ENCODE data around the gene COMT.

Gene COMT

DNA sequence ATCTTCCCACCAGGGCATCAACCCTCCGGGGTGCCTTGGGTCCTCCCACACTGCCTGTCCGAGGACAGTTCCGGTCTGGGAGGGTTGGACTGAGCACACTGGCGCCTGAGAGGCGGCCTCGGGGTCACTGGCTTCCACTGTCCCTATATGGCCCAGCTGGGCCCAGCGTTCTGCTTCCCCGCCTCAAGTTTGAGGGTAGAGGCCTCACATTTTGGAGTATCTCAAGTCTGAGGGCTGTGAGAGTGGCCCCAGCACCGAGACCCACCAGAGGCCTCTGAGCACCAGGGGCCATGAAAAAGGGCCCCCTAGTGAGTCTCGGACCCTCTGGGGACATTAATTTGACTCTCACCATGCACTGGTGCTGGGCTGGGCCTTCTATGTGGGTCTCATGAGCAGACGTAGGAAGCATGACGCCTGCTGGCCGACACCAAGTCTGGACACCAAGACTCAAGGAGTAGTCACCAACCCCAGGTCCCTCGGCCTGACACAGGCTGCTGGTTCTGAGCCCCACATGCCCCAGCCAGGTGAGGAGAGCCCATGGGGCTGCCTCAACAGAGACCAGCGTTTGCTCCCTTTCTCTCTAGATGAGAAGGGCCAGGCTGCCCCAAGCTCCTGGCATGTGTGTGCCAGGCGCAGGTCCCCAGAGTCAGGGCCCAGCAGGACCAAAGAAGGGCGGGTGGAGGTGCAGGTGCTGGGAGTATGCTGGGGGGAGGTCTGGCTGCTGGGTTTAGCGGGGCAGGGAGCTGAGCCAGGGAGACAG is 47.6 kb downstream of the COMT start:
- no peak overlapping the region for H3K9ac ChIP-seq (ENCODE audit: low read depth, low read length)
- no peaks in the 10 kb centered on the region for H3K36me3 ChIP-seq (ENCODE audit: insufficient read depth, low read length)
- H3K9me3 ChIP-seq (ENCODE audit: control insufficient read depth, insufficient read depth, low read length) = no peaks in the 10 kb centered on the region
- H3K4me1 ChIP-seq (ENCODE audit: insufficient read depth, low read length) = peaks cover 15% of the 10 kb centered on the region; the same call in 1 of the 2 replicates

DNA sequence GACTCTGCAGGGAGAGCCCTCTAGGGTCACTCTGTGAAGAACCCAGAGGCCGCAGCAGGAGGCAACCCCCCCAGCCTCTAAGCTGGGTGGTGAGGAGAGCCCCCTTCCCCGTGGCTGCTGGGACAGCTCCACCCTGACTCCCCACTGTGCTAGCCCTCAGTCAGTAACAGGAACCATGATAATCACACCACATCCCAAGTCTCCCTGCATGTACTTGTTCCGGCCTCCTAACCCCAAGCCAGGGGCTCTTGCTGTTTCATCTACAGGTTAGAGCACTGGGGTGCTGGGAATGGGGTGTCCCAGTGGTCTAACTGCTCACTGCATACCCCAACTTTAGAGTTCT is 48.1 kb downstream of the COMT start:
- Histone ChIP-seq H3K9me3 (ENCODE audit: control insufficient read depth, insufficient read depth, low read length) (no peaks in the 10 kb centered on the region), H3K36me3 (ENCODE audit: insufficient read depth, low read length) (no peaks in the 10 kb centered on the region), H3K9ac (ENCODE audit: low read depth, low read length) (no peak overlapping the region), H3K4me1 (ENCODE audit: insufficient read depth, low read length) (peaks cover 10% of the 10 kb centered on the region; the same call in 1 of the 2 replicates)

DNA sequence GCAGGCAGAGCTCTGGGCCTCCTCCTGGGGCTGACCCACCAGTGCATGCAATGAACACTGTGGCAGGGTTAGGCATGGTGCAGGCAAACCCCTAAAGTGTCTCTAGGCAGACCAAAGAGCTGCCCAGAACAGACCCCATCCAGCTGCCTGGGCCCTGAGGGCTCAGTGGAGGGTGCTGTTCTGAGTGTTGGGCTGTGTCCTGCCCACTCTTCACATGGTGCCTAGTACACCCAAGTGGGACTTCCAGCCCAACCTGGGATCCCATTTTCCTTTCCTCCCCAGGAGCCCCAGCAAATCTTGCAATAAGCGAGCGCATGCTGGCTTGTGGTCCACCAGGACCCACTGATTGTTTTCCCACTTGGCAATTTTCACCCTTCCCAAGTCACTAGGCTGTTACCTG is 48.6 kb downstream of the COMT start:
- H3K9ac ChIP-seq (ENCODE audit: low read depth, low read length) = no peak overlapping the region
- no peaks in the 10 kb centered on the region for H3K36me3 ChIP-seq (ENCODE audit: insufficient read depth, low read length)
- H3K9me3 ChIP-seq (ENCODE audit: control insufficient read depth, insufficient read depth, low read length) = no peaks in the 10 kb centered on the region
- peaks cover 7% of the 10 kb centered on the region; the same call in 1 of the 2 replicates for H3K4me1 ChIP-seq (ENCODE audit: insufficient read depth, low read length)

DNA sequence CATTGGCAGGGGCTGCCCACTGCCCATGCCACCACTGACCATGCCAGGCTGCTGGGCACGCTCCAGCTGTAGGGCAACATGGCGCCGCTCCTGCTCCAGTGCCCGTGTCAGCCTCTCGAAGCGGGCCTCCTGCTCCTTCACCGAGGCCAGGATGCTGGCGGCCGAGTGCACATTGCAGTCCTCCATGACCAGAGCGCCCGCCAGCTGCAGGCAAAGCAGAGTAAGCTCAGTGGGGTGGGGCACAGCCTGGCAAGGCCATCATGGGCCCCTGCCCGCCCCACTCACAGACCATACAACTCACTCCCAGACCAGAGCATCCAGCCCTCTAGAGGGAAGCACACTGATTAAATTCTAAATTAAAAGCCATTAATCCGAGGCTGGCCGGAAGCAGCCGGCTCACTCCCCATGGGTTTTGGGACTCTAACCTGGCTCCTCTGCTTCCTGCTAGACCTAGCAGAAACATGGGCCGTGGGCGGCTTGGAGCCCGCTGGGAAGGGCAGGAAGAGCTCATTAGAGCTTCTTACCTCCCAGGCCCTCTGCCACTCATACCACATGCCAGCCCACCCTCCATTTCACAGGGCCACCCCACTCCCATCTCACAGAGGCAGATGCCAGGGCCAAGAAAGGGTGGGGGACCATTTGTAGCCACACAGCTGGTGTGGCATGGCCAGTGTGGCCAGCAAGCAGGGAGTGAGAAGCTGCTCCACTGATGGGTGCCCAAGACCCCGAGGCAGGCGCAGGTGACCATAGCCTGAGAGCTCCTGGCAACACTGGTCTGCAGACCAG is 49.2 kb downstream of the COMT start:
- no peak overlapping the region for H3K9ac ChIP-seq (ENCODE audit: low read depth, low read length)
- no peaks in the 10 kb centered on the region for H3K36me3 ChIP-seq (ENCODE audit: insufficient read depth, low read length)
- peaks cover 4% of the 10 kb centered on the region; the same call in 1 of the 2 replicates for H3K4me1 ChIP-seq (ENCODE audit: insufficient read depth, low read length)
- no peaks in the 10 kb centered on the region for H3K9me3 ChIP-seq (ENCODE audit: control insufficient read depth, insufficient read depth, low read length)

DNA sequence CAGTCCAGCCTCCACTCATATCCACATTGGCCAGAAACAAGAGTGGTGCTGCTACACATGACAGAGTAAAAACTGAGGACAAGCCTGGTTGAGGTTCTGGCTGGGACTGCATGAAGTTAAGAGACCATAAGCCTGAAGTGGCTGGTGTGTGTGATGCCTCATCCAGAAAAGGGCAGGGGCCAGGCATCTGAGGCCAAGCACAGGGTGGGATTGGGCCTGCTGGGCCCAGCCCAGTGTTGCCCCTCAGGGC is 49.7 kb downstream of the COMT start:
- H3K9ac ChIP-seq (ENCODE audit: low read depth, low read length) = no peak overlapping the region
- H3K4me1 ChIP-seq (ENCODE audit: insufficient read depth, low read length) = no peaks in the 10 kb centered on the region; the same call in 1 of the 2 replicates

DNA sequence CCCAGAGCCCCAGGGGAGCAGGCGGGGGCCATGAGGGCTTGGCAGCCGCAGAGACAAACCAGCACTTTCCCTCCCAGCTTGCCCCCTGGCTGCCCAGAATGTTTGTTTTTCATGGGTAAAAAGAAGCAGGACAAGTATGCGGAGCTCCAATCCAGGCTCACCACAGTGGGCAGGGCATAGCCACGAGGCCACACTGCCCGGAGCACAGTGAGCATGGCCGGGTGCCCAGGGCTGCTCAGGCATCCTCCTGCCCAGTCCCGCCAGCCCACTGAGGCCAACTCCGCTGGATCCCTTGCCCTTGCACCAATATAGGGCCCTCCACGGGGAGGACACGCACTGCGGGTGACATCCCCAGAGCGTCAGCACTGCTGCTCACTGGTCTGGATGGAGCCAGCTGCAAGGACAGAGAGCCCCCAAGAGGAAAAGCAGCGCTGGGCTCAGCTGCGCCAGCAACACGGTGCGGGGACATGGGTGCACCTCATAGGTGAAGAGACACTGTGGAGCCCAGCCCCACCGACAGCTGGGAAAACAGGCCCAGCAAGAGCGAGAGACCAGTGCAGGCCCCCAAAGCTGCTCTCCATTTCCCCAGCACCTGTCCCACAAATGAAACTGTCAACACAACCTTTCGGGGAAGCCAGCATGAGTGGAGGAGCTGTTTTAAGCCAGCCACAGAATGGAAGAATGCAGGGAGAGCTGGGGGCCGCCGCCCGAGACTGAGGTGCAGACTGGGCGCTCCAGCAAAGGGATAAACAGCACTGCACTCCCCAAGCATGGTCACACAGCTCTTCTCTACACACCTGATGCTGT is 50.3 kb downstream of the COMT start:
- Histone ChIP-seq H3K4me1 (ENCODE audit: insufficient read depth, low read length) (no peaks in the 10 kb centered on the region; the same call in 1 of the 2 replicates), H3K9ac (ENCODE audit: low read depth, low read length) (no peak overlapping the region), H3K36me3 (ENCODE audit: insufficient read depth, low read length) (no peaks in the 10 kb centered on the region), H3K9me3 (ENCODE audit: control insufficient read depth, insufficient read depth, low read length) (no peaks in the 10 kb centered on the region)

More for the DNA sequence above, 49.7 kb downstream of the COMT start:
- Histone ChIP-seq H3K9me3 (ENCODE audit: control insufficient read depth, insufficient read depth, low read length) (no peaks in the 10 kb centered on the region), H3K36me3 (ENCODE audit: insufficient read depth, low read length) (no peaks in the 10 kb centered on the region)

DNA sequence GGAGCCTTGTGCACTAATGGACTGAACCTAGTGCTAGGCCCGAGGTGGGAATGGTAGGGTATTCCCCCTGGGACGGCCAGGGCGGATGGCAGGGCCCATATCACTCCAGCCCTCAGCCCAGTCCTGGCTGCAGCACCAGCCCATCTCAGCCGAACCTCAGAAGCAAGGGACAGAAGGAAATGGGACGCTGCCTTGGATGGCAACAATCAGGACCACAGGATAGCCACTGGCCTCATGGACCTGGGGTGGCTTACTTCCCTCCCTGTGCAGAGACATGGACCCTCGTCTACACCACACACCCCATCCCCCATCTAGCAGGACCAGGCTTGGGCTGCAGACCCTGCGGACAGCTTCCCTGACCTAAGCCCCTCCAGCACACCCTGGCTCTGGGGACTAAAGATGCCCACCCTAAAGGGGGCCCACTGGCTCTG is 50.9 kb downstream of the COMT start:
- no peak overlapping the region for H3K9ac ChIP-seq (ENCODE audit: low read depth, low read length)
- H3K4me1 ChIP-seq (ENCODE audit: insufficient read depth, low read length) = no peaks in the 10 kb centered on the region; the same call in 1 of the 2 replicates
- no peaks in the 10 kb centered on the region for H3K9me3 ChIP-seq (ENCODE audit: control insufficient read depth, insufficient read depth, low read length)
- H3K36me3 ChIP-seq (ENCODE audit: insufficient read depth, low read length) = no peaks in the 10 kb centered on the region

DNA sequence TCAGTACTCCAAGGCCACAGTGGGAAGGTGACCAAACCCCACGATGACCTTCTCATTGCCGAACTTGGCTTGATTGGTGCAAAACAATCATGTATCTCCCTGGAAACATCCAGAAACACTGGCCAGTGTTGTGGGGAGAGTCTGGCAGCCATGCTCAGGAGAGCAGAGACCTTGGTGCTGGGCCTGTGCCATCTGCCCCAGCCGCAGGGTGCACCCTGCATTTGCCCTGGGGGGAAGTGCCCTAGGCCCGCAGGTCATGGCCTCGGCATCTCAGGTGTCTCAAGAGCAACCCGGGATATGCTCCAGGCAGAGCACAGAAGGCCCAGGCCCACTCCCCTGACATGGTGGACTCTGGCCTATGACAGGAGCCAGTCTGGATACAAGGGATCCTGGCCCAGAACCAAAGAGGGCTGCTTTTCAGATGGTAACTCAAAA is 51.4 kb downstream of the COMT start:
- Histone ChIP-seq H3K9me3 (ENCODE audit: control insufficient read depth, insufficient read depth, low read length) (no peaks in the 10 kb centered on the region), H3K36me3 (ENCODE audit: insufficient read depth, low read length) (no peaks in the 10 kb centered on the region), H3K4me1 (ENCODE audit: insufficient read depth, low read length) (no peaks in the 10 kb centered on the region), H3K9ac (ENCODE audit: low read depth, low read length) (no peak overlapping the region)

DNA sequence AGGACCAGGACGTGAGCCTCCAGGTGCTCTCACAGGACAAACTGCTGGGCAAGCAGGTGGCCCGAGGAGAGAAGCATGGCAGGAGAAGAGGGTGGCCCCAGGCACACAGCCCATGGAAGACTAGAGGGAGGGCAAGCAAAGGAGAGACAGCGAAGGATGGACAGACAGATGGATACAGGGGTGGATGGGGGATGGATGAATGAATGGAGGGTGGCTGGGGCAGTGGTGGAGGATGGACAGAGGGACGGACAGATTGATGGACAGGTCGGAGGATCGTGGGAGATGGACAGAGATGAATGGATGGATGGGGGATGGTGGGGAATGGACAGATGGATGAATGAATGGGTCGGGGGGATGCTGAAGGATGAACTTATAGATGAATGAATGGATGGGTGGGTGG is 52.4 kb downstream of the COMT start:
- H3K9ac ChIP-seq (ENCODE audit: low read depth, low read length) = no peak overlapping the region
- peaks cover 2% of the 10 kb centered on the region; the same call in 1 of the 2 replicates for H3K4me1 ChIP-seq (ENCODE audit: insufficient read depth, low read length)
- no peaks in the 10 kb centered on the region for H3K36me3 ChIP-seq (ENCODE audit: insufficient read depth, low read length)
- no peaks in the 10 kb centered on the region for H3K9me3 ChIP-seq (ENCODE audit: control insufficient read depth, insufficient read depth, low read length)

DNA sequence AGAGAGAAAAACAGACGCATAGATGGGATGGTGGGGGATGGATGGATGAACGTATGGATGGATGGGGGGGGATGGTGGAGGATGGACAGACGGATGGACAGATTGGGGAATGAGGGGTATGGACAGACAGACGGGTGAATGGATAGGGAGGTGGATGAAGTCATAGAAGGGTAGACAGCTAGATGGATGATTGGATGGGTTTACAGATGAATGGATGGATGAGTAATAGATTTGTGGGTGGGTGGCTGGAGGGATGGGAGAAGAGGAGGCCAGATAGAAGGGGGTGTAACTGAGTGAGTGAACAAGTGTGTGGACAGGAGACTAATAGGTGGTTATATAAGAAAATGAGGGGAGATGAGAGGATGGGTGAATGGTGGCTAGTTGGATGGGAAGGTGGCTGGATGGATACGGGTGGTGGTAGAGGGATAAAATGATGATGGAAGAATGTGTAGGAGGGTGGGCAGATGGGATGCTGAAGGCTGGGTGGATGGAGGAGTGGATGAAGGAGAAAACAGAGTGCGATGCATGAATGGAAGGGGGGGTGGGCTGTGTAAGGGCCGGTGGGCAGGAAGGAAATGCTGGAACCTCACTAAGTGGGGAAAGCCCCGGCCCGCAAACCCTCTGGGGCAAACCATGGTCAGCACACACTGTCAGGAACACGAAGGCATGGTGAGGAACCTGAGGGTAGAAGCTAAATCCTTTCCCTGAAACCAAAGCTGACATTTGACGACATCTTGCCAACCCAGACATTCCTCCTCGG is 53.5 kb downstream of the COMT start:
- no peaks in the 10 kb centered on the region for H3K36me3 ChIP-seq (ENCODE audit: insufficient read depth, low read length)
- peaks cover 9% of the 10 kb centered on the region; the same call in 1 of the 2 replicates for H3K4me1 ChIP-seq (ENCODE audit: insufficient read depth, low read length)
- H3K9me3 ChIP-seq (ENCODE audit: control insufficient read depth, insufficient read depth, low read length) = no peaks in the 10 kb centered on the region
- no peak overlapping the region for H3K9ac ChIP-seq (ENCODE audit: low read depth, low read length)

DNA sequence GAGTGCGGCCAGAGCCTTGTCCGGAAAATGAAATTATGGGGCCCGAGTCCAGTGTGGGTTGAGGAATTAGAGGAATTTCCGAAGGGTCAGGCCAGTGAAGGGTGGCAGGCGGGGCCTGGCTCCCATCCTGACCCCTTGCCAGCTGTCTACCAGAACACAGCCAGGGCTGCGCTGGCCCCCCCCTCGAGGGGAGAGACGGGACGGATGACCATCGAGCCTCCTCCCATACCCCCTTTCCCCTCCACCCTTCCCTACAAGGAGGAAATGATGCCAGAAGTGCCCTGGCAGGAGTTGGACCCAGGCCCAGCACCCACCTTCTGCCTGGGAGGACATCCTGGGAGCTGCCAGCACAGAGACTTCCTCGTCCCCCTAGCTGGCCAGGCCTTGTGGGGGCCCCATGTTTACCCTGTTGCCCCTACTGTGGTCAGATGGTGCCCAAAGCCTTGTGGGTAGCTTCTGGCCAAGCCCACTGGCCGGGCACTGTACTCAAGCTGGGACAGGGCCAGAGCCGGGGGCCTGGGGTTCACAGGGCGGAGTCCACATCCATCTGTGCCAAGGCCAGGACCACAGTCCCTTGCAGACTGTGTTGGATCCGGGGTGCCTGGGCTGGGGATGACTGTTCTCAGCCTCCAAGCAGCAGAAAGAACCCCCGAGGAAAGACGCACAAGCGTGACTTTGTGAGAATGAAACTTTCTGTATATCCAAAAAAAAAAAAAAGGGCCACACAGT is 54.2 kb downstream of the COMT start:
- Histone ChIP-seq H3K9ac (ENCODE audit: low read depth, low read length) (no peak overlapping the region), H3K4me1 (ENCODE audit: insufficient read depth, low read length) (peaks cover 10% of the 10 kb centered on the region; the same call in 1 of the 2 replicates), H3K36me3 (ENCODE audit: insufficient read depth, low read length) (no peaks in the 10 kb centered on the region), H3K9me3 (ENCODE audit: control insufficient read depth, insufficient read depth, low read length) (no peaks in the 10 kb centered on the region)

DNA sequence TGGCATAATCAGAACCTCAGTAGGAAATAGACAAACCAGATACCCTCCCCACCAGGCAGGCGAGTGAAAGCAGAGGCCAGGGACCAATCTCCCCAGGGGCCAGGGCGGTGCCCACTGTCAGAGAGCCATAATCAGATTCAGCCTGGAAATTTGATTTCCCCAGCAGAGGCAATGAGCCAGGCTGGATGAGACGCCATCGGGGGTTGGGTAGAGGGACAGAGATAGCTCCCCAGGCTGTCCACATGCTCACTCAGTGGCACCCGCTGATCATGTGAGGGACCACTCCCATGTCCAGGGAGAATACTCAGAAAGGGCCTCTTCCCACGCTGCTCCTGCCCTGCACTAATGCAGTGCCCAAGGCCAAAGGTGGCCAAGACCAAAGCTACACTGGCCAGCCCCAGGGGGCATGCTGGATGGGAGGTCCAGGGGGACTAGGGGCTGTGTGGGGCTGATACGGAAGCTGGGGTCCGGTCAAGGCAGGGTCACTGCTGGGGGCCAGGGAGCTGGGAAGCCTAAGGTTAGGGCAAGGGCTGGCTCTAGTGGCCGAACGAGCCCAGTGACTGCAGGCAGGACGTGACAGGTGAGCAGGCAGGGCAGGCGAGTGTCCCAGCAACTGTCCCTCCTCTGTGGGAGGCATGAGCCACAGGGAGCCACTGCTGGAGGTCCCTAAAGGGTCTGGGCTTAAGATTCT is 55.3 kb downstream of the COMT start:
- no peaks in the 10 kb centered on the region for H3K36me3 ChIP-seq (ENCODE audit: insufficient read depth, low read length)
- H3K9me3 ChIP-seq (ENCODE audit: control insufficient read depth, insufficient read depth, low read length) = no peaks in the 10 kb centered on the region
- H3K4me1 ChIP-seq (ENCODE audit: insufficient read depth, low read length) = peaks cover 10% of the 10 kb centered on the region; the same call in 1 of the 2 replicates
- H3K9ac ChIP-seq (ENCODE audit: low read depth, low read length) = no peak overlapping the region
